Erythroblast (primary cell): Measurements from ENCODE around the gene EIF4G1.

Experiments
- DNase-seq, 2 experiments: peaks; one replicate each; lab custom pipeline; 2025; lab: John Stamatoyannopoulos, UW
- GATA1 ChIP-seq: IDR thresholded peaks from 2 replicates; pipeline ENCODE4 v1.6.1; 2011; ENCODE audit warnings: low read depth, mild to moderate bottlenecking, control low read depth, low read length, moderate library complexity
- POLR2A ChIP-seq: IDR thresholded peaks from 2 replicates; pipeline ENCODE4 v1.6.1; 2011; ENCODE audit warnings: mild to moderate bottlenecking, low read length

Gene EIF4G1

DNA sequence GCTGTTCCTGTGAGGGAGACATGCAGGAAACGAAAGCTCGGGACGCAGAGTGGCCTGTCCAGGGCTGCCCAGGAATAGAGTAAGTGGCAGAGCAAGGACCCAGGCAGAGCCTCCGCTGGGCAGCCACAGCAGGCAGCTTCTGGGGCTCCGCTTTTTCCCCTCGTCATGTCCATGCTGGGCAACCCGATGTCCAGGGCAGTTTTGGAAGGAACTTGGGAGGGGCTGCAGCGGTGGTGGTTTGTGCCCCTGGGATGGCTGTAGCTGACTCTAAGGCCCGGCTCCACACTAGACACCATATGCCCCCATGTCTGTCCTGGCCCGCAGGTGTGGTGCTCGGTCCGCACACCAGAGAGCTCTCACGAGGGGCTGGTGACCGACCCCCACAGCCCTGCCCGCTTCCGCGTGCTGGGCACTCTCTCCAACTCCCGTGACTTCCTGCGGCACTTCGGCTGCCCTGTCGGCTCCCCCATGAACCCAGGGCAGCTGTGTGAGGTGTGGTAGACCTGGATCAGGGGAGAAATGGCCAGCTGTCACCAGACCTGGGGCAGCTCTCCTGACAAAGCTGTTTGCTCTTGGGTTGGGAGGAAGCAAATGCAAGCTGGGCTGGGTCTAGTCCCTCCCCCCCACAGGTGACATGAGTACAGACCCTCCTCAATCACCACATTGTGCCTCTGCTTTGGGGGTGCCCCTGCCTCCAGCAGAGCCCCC is 22.5 kb upstream of the EIF4G1 start:
- TF ChIP-seq POLR2A (no peak), GATA1 (no peak)
- no peak for DNase-seq

GRCh38 chr3:184295771-184296170 is 18.6 kb upstream of the EIF4G1 start:
- DNase-seq: no peak
- TF ChIP-seq GATA1: no peak
- TF ChIP-seq POLR2A: no peak

- no peak for TF ChIP-seq POLR2A
- TF ChIP-seq GATA1: no peak
These were observed 17.8 kb upstream of the EIF4G1 start for GRCh38 chr3:184296616-184297015.

DNA sequence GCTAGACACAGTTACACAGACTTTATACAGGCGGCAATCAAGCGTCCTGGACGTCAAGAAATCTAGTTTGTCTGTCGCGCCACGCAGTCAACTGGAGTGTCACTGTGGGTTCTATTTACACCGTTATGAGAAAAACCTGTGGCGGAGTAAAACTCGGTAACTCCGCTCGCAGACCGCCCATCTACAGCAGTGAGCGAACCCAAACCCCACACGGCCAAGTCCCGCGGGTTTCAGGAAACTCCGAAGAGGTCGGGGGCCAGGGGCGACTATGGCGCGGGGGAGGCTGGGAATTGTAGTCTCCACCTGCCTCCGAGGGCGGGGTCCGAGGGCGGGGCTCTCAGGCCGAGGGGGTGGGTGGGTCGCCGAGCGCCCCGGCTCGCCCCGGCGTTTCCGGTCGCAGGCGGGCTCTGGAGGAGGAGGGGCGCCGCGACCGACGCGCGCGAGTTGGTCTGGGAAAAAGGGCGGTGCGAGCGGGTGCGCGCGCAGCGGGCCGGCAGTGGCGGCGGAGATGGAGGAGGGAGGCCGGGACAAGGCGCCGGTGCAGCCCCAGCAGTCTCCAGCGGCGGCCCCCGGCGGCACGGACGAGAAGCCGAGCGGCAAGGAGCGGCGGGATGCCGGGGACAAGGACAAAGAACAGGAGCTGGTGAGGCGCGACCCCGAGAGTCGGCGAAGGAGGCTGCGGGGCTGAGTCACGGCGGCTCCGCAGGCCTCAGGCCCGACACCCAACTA is 15.5 kb upstream of the EIF4G1 start, which contains the start of gene PSMD2:
Gene PSMD2 (plus strand): TSS at position 483 of the 729 bp plus-strand sequence. CDS start 26 bp downstream, at position 509.
- DNase-seq: peak; percentile 97 to 98
- TF ChIP-seq GATA1 (no peak), POLR2A (peak; percentile 71)

More at GRCh38 chr3:184296616-184297015, 17.8 kb upstream of the EIF4G1 start:
- DNase-seq: no peak

- peak; percentile 56 to 78 for DNase-seq
These were observed 14.7 kb upstream of the EIF4G1 start for GRCh38 chr3:184299488-184300377.

GRCh38 chr3:184300378-184300720 is 14.1 kb upstream of the EIF4G1 start:
- DNase-seq: no peak
- TF ChIP-seq GATA1 (no peak), POLR2A (no peak)

More at GRCh38 chr3:184299488-184300377, 14.7 kb upstream of the EIF4G1 start:
- TF ChIP-seq GATA1 (no peak), POLR2A (no peak)

- TF ChIP-seq POLR2A: no peak
- no peak for TF ChIP-seq GATA1
- DNase-seq: peak; percentile 63 to 72
These were observed 8.8 kb upstream of the EIF4G1 start for GRCh38 chr3:184305577-184305976.

- DNase-seq: peak; percentile 80 to 87
- TF ChIP-seq POLR2A (no peak), GATA1 (no peak)
These were observed 7.9 kb upstream of the EIF4G1 start for GRCh38 chr3:184306341-184306972.

GRCh38 chr3:184307915-184308314 is 6.5 kb upstream of the EIF4G1 start:
- TF ChIP-seq GATA1: no peak
- TF ChIP-seq POLR2A: no peak
- peak; percentile 65 to 73 for DNase-seq

DNA sequence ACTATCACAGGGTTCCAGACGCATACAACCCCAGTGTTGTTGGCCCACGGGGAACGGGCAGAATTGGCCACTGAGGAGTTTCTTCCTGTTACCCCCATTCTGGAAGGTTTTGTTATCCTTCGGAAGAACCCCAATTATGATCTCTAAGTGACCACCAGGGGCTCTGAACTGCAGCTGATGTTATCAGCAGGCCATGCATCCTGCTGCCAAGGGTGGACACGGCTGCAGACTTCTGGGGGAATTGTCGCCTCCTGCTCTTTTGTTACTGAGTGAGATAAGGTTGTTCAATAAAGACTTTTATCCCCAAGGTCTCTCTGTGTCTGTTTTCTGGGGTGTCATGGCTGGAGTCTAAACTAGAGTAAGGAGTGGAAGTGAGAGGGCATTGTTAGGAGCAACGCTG is 5.7 kb upstream of the EIF4G1 start:
- TF ChIP-seq GATA1 (no peak), POLR2A (no peak)
- peak; percentile 51 to 71 for DNase-seq

DNA sequence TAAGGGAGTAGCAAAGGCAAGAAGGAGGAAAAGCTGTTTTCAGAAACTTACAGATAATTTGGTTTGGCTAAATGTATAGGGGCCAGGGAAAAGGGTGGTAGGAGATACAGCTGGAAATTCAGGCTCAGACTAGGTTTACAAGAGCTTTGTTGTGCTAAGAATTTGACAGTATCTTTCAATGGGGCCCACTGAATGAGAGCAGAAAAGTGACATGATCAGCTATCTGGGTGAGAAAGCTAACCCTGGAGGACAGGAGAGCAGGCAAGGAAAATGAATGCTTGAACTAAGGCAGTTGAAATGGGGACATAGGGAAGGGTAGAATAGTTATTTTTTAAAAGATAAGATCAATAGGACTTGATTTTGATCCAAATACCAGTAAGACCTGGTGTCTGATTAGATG is 2.8 kb upstream of the EIF4G1 start:
- DNase-seq: no peak
- TF ChIP-seq GATA1 (no peak), POLR2A (no peak)

DNA sequence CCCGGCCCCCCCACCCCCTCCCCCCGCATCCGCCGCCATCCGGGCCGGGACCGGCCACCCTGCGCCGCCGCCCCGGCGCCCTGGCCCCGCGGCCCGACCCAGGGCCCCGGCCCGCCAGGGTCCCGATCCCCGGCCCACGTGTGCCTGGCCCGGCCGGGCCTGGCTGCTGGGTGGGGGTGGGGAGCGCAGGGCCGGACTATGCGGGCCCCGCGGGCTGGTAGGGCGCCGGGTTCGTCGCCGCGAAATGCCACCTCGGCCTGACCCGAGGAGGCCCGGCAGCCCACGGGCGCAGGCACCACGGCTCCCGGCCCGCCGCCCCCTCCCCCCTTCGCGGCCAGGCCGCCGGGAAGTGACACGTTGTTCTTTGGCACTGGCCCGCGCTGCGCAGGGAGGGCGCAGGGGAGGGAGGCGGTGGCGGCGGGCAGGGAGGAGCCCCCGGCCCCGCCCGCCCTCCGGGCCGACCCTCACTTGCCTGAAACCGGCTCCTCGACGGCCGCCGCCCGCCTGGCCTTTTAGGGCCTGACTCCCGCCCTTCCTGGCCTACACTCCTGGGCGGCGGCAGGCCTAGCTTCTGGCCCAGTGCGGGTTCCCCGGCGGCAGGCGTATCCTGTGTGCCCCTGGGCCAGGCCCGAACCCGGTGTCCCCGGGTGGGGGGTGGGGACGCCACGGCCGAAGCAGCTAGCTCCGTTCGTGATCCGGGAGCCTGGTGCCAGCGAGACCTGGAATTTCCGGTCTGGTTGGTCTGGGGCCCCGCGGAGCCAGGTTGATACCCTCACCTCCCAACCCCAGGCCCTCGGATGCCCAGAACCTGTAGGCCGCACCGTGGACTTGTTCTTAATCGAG is 515 bp downstream of the EIF4G1 start:
- TF ChIP-seq GATA1 (no peak), POLR2A (peak; percentile 44)
- peak; percentile 88 to 92 for DNase-seq
